SKM-1 treated with dmso at 0.1 percent for 144 hours (cell line): ENCODE results near the gene CMTM7.

ENCODE experiments used
- DNase-seq: peaks from one replicate; lab custom pipeline; 2025; ENCODE audit not compliant: unreplicated experiment; lab: John Stamatoyannopoulos, UW

Gene CMTM7

GRCh38 chr3:32413845-32414521, 22.3 kb downstream of the CMTM7 start:
- no peak for DNase-seq

GRCh38 chr3:32414522-32415202, 23.0 kb downstream of the CMTM7 start:
- DNase-seq = no peak

GRCh38 chr3:32419742-32420125, 28.1 kb downstream of the CMTM7 start:
- DNase-seq = peak; percentile 60

- peak; percentile 42 for DNase-seq
These were observed 28.7 kb downstream of the CMTM7 start for GRCh38 chr3:32420126-32421038.

- DNase-seq = no peak
These were observed 29.5 kb downstream of the CMTM7 start for GRCh38 chr3:32421185-32421584.

DNA sequence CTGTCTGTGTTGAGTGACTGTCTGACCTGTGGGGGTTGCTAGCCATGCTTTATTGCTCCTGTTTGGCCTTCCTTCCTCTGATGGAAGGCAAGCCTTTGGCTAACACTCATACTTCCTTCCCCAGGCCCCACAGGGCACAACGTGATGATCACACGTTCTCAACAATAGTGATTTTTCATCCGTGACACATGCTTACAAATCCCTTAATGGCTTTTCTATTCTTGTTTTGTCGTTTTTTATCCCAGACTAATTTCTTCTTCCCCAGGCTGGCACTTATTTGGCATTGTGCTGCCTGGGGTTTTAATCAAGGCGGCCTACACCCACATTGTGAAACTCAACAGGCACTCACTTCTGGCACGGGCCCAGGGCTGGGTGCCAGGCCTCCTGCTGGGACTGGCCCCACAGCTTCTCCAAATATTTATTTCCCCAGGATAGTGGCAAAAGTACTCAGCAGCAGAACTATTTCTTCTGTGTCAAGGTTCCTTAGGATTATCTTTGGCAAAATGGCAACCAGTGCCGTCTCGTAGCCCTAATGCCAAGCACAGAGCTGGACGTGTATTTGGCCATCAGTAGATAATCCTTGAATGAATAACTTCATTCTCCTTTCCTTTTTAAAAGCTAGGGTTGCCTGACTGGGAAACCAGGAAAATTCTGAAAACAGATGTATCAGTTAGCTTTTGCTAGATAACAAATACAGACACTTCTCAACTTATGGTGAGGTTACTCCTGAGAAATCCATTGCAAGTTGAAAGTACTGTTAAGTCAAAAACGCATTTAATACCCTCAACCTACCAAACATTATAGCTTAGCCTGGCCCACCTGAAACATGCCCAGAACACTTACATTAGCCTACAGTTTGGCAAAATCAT, 30.6 kb downstream of the CMTM7 start:
- DNase-seq = peak; percentile 52

GRCh38 chr3:32422943-32423342, 31.3 kb downstream of the CMTM7 start:
- no peak for DNase-seq

DNA sequence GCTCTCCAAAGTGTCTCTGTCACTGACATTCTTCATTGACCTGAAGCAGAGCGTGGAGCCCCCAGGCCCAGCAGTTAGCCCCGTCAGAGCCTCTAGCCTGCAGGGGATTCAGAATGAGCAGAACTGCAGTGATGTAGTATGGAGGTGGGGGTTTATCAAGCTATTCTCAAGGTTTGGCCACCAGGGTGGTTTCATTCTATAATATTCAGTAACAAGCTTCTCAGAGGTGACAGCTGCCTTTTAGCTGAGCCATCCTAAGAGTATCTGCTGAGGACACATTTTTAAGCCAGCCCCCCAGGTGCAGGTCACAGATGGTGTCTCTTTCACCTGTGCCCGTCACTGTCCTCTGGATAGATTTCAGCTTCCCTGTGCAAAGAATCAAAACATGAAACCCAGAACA, 31.9 kb downstream of the CMTM7 start:
- no peak for DNase-seq

DNA sequence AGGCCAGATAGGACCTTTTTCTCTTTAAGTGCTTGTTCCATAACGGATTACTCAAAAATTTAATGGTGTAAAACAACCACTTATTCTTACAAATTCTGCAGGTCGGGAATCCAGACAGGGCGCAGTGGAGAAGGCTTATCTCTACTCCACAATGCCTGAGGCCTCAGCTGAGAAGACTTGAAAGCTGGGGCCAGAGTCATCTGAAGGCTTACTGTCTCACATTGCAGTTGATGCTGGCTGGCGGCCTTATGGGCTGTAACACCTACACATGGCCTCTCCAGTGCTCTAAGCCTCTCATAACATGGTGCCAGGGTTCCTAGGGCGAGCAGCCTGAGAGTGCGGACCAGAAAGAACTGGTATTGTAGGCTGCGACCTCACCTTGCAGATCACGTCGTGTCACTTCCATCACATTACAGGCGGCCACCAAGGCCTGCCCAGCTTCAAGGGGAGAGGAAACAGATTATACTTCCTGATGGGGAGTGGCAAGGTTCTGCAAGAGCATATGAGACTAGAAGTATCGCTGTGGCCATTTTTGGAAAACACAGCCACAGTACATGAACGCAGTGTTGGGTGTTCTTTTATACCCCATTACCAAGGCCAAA, 32.4 kb downstream of the CMTM7 start:
- no peak for DNase-seq

DNA sequence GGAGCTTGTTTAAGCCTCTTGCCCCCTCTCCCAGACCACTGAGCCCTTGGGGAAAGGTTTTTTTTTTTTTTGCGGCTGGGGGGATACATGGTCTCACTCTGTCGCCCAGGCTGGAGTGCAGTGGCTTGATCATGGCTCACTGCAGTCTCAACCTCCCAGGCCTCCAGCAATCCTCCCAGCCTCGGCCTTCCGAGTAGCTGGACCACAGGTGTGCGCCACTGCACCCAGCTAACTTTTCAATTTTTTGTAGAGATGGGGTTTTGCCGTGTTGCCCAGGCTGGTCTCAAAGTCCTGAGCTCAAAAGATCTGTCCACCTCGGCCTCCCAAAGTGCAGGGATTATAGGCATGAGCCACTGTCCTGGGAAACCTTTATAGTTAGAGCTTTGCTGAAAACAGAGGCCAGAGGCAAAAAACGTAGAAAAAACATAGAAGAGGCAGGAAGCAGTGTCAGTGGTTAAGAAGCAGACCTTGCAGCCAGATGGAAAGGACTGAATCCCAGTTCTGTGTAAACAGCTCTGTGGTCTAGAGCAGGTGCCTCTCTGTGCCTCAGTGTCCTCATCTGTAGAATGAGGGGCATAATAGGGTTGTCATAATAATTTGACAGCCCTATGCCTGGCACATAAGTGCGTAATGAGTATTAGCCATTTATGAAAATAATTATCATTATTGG, 33.1 kb downstream of the CMTM7 start:
- no peak for DNase-seq

DNA sequence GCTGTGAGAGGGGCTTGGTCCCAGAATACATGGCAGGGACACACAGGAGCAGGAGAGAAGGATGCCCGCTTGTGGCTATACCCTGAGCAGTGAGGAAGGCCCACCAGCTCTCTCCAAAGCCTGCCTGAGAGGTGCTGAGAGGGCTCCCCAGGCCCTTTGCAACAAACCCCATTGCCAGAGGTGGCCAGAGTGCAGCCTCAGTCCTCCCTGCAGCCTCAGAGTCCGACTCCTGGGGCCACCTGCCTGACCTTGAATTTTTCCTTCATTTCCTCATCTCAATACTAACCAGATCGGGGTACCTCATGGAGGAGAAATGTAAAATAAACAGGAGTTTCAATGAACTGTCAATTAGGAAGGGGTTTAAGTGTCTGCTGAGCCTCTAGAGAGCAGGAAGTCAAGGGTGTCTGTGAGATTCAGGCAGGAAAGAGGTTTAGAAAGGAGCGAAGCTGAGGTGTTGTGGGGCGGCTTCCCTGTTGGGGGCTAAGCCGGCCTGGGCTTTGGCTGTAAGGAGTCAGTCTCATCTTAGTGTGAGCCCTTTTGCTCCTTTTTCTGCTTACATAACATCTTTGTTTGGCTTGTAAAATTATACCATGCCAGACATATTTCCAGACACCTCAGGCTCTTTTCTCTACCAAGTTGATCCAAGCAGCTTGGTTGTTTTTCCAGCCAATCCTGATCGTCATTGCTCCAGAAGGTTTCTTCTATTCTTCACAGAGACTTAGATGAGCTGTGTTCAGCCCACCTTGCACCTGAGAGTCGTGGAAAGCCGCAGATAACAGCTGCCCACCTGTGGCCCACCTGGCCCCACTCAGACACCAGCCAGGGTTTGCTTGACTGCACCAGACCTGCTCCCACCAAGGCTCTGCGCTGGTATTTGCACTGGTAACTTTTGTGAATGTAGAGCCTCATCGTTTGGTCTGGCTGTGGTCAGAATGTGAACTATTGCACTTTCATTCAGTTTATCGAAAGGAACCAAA, 36.7 kb downstream of the CMTM7 start:
- no peak for DNase-seq

DNA sequence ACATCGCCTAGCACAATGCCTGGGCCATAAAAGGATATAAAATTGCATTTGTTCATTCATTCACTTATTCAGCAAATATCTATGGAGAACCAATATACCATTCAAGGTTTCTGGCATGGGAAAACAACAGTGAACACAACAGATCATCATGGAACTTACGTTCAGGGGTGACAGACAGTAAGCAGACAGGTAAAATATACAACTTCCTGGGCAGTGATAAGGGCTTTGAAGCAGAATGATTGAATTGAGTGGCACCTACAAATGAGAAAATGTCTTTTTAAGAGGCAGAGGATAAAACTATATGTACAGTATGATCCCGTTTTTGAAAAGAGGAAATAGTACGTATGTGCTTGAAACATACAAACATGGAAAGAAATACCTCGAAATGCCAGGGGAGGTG, 39.2 kb downstream of the CMTM7 start:
- DNase-seq = no peak

- DNase-seq = no peak
These were observed 39.8 kb downstream of the CMTM7 start for GRCh38 chr3:32431481-32431880.

GRCh38 chr3:32432045-32432710, 40.5 kb downstream of the CMTM7 start:
- DNase-seq = no peak

GRCh38 chr3:32432711-32433530, 41.3 kb downstream of the CMTM7 start:
- peak; percentile 35 for DNase-seq

GRCh38 chr3:32434206-32434605, 42.6 kb downstream of the CMTM7 start:
- DNase-seq = no peak
